Activated CD8-positive, alpha-beta memory T cell treated with anti-CD3 and anti-CD28 coated beads, Interleukin-2, amount 50 U/mL, for 4 hours (primary cell): ENCODE data around the gene TRMO.

Source experiments
- DNase-seq: peaks from one replicate; pipeline ENCODE4 v3.0.0-alpha.2; 2020

The TRMO gene

GRCh38 chr9:97857606-97858392, 64.5 kb downstream of the TRMO start:
- no peak for DNase-seq

DNA sequence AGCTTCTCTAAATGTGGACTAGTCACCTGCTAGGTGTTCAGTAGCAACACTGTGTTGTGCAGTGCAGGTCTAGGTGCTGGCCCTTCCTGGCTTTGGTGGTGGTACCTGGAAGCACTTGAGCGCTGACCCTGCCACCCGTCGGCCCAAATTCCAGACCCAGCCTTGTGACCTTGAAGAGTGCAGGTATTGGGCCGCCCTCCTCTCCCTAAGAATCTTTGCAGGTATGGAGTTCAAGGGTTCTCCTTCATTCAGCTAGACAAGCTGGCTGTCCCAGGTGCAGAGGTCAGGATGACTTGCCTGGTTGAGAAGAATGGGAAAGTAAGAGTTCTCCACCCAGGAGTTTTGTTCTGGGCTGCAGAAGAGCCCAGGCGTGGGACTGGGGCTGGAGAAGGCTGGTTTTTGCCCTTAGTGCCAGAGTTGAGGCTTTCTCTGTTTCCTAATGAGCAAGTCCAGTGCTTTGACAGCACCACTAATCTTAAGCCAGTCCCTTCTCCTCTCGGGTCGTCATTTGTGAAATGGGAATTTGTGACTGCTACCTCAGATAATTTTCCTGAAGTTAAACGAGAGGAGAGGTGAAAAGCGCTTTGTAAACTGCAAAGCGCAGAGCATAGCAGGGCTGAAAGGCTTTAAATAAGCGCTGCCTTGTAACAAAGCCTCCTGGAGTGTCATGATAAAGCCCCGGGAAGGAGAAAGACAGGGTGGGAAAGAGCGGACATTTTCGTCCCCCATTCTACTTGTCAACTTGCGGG, 65.3 kb downstream of the TRMO start:
- DNase-seq: no peak

DNA sequence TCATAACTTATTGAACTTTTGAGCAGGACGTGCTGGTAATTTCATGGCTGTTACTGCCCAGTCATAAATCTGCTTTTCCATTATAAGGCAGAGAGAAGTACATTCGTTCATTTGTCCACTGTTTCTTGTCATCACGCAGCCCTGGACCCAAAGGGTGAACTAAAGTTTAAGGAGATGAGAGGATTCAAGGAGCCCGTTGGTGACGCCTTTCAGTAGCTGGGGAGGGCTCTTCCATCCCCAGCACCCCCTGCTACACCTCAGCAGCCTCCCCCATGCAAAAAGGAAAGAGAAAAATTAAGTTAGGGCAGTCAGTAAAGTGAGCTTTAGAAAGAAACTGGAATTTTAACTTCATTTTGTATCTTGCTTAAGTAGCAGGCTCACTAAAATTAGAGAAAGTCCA, 66.4 kb downstream of the TRMO start:
- no peak for DNase-seq

DNA sequence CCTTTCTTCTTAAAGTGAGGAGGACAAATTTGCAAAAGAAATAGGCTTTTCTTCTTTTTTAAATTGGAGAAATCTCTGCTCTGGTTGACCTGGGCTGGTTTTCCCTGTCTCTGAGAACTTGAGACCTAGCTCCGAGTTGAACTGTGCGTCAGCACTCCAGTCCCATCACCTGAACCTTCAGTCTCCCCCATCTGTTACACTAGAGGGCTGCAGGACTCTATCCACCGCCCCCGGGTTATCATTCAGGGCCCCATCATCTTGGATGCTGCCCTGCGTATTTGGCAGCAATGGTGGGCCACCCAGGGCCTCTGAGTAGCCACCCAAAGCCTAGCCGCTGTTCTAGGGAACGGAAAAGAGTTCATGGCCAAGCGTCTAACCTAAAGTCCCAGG, 66.8 kb downstream of the TRMO start:
- no peak for DNase-seq

DNA sequence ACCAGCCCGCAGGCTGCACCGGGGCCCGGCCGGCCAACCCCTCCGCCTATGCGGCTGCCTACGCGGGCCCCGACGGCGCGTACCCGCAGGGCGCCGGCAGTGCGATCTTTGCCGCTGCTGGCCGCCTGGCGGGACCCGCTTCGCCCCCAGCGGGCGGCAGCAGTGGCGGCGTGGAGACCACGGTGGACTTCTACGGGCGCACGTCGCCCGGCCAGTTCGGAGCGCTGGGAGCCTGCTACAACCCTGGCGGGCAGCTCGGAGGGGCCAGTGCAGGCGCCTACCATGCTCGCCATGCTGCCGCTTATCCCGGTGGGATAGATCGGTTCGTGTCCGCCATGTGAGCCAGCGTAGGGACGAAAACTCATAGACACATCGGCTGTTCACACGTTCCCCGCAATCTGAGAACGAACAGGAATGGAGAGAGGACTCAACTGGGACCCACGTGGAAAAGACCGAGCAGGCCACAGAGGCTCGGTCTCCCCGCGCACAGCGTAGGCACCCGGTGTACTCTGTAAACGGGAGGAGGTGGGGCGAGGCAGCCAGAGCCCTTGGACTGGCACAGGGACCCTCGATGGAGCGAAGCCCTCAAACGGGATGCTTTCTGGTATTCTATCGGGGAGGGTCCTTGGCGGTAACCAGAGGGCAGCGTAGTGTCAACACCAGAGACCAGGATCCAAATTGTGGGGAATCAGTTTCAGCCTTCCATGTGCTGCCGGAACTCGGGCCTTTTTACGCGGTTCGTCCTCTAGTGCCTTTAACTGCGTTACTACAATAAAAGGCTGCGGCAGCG, 67.4 kb downstream of the TRMO start:
- no peak for DNase-seq
